GM13976 (cell line): Measurements from ENCODE around the gene ANKFY1.

ENCODE experiments used
- DNase-seq: peaks from one replicate; pipeline ENCODE4 v3.0.0; 2012; ENCODE audit warnings: low spot score
- CTCF ChIP-seq: IDR thresholded peaks from 2 replicates; pipeline ENCODE4 v1.5.1; 2012; ENCODE audit warnings: borderline replicate concordance, mild to moderate bottlenecking; ENCODE audit not compliant: insufficient read depth; ENCODE audit errors: extremely low read depth, missing control alignments, control extremely low read depth
- in situ Hi-C: fragments of 300-500 bp; cut with MboI; formaldehyde crosslinking; loops from one replicate; pipeline ENCODE4 v1.12.0; 2022; ENCODE audit warnings: low sequenced_read_pairs, mixed read lengths, inconsistent platforms; ENCODE audit not compliant: unreplicated experiment

ANKFY1 gene

GRCh38 chr17:4236456-4236855 lies 27.3 kb downstream of the ANKFY1 start:
- TF ChIP-seq CTCF = no peak
- no peak for DNase-seq
- in situ Hi-C loops = no loop called here

GRCh38 chr17:4235372-4236279 lies 28.2 kb downstream of the ANKFY1 start:
- in situ Hi-C loops = no loop called here
- no peak for DNase-seq
- no peak for TF ChIP-seq CTCF

- DNase-seq = no peak
- TF ChIP-seq CTCF = no peak
- in situ Hi-C loops = no loop called here
These were observed 29.4 kb downstream of the ANKFY1 start for GRCh38 chr17:4234401-4234800.

GRCh38 chr17:4233668-4234258 lies 30.0 kb downstream of the ANKFY1 start:
- no peak for TF ChIP-seq CTCF
- in situ Hi-C loops = no loop called here
- DNase-seq = no peak

GRCh38 chr17:4232168-4232813 lies 31.5 kb downstream of the ANKFY1 start:
- DNase-seq = no peak
- TF ChIP-seq CTCF = no peak
- in situ Hi-C loops = no loop called here

GRCh38 chr17:4229627-4230541 lies 33.9 kb downstream of the ANKFY1 start:
- DNase-seq = no peak
- TF ChIP-seq CTCF = no peak
- in situ Hi-C loops = no loop called here
